HuH-7 (cell line): ENCODE measurements around the gene MRPL17.
"Not testable (repeated sequence)": the region's sequence is repeated elsewhere in the genome, so short reads cannot be mapped to it uniquely, and the experiment has no call there.

Experiments used
- DNase-seq: peaks from one replicate; pipeline ENCODE4 v3.0.0; 2011; ENCODE audit warnings: low spot score

MRPL17 gene

DNA sequence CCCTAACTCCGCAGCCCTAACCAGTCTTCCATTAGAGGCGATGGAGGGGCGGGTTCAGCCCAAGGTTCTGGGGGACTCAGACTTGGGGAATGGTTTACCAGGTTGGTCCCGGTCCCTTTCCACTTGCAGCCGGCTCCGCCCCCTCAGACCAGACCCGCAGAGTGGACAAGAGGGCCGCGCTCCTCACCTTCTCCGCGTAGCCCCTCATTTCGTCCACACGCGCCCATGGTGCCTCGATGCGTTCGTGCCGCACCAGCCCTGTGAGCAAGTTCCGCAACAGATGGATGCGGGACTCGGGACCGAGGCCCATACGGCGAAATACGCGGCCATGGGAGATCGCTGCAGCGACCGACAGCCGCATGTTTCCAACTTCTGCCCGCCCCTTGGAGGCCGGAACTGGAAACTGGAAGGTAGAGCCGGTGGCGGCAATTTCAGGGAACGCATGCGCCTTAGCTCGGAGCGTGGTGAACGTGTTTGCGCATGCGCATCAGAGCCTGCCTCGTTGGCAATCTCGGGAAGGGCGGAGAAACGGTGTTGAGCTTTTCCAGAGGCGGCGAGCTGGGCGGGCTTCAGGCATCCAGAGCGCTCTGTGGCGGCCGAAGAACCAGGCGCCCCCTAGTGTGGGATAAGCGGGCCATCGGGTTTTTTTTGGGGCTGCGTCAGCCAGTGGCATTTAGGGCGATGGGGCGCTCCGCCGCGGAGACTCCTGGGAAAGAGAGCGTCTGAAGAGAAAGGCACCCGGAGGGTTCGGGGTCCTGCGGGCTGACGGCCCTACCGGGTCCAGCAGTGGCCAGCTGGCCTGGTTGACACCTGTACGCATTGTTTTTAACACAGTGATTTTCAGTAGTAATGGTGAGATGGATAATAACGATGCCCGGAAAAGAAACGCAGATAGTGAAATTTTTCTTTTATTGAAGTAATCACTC lies at the start of gene MRPL17:
Gene MRPL17, minus strand, starts transcription at position 405 of the 926 bp plus-strand sequence. Its CDS starts 44 bp downstream, at position 361.
- DNase-seq, result peak; percentile 93

- no peak for DNase-seq
Observed at GRCh38 chr11:6727971-6728760, 45.0 kb upstream of the MRPL17 start.

GRCh38 chr11:6725386-6725896 lies 42.3 kb upstream of the MRPL17 start:
- DNase-seq, result no peak

DNA sequence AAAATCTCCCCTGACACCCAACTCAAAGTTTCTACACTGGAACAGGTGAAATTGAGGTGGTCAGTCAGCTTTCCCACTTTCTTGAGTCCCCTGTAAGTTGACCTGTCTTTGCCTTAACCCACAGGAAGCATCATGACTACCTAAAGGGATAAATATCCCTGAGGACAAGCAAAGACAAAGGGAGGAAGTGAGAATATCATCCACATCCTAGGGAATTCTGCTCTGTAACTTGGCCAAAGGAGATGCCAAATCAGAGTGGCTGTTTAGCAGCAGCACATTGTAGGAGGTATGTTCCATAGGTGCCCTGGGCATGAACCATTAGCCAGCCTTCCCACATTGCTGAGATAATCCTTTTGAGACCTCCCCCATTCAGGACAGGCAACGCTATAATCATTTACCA lies 40.9 kb upstream of the MRPL17 start:
- no peak for DNase-seq

GRCh38 chr11:6721343-6721742 lies 38.2 kb upstream of the MRPL17 start:
- DNase-seq, result no peak

DNA sequence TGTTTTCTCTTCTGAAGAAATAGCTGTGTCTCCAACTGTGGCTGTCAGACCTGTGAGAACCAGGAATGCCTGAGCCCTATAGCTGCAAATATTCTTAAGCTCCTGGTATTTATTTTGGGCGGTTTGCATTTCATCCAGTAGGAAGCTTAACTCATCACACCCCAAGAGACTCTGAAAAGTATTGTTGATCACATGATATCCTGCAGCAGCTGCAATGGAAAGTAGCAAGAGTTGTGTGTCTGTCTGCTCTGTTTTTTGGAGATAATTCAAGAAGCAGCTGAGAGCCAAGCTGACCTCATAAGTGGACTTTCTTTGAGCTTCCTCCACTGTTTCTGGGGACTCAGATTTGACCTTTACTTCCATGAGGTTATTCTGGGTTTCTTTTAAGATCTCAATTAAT lies 36.4 kb upstream of the MRPL17 start:
- no peak for DNase-seq

DNA sequence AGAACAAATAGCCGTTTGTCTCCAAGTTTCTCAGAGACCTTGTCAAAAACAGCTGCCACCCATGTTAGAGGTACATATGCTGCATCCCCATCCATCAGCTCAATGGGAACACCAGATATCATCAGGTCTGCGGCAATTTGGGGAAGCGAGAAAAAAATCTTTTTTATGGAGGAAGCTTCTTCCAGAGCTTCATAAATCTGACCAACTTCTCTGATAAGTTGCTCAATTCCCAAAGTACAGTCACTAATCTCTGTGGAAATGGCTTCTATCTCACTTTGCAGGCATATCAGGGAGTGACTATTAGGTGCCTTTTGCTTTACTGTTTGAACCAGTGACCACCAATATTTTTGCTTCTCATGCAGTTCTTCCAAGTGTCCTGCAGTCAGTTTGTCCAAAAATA lies 34.3 kb upstream of the MRPL17 start:
- DNase-seq, result no peak

- not testable (repeated sequence) for DNase-seq
Observed at GRCh38 chr11:6711552-6711951, 28.4 kb upstream of the MRPL17 start.

DNA sequence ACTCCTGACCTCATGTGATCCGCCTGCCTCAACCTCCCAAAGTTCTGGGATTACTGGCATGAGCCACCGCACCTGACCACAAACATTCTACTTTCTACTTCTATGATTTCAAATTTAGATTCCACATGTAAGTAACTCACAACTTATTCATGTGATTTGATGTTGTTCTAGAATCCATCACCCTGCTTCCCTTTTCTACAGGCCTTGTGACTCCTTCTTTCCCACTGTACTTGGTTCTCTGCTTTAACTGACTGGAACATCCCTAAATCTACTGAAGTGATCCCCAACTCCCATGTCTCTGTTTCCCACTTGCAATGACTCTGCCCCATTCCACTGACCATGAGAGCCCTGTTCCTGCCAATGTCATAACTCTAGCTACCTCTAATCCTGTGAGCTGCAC lies 25.7 kb upstream of the MRPL17 start:
- DNase-seq, result no peak

DNA sequence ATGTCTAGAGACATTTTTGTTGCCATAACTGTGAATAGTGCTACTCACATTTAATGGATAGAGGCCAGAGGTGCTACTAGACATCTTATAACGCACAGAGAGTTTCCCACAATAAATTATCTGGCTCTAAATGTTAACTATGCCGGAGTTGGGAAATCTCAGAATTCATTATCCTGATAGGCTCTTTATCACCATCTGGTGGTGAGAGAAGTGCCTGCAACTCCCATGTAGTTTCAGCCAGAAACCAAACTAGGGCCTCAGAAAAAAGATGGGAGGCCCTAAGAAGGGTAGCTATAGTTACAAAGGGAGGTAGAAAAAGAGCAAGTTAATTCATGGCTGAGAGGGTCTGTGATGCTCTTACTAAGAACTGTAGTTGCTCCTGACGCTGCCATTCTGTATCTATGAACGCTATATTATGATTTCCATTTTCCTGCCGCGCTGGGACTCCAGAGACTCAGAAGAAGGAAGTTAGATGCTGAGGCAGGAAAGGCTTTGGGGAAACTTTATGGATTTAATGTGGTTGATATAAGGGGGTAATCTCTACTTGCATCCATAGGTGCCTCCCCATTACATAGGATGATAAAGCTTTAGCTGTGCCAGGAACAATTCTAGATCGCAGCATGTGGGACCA lies 22.9 kb upstream of the MRPL17 start:
- peak; percentile 39 for DNase-seq

- DNase-seq, result peak; percentile 40
Observed at GRCh38 chr11:6703247-6704063, 20.3 kb upstream of the MRPL17 start.

- DNase-seq, result not testable (repeated sequence)
Observed at GRCh38 chr11:6701955-6702354, 18.8 kb upstream of the MRPL17 start.

GRCh38 chr11:6695377-6695776 lies 12.2 kb upstream of the MRPL17 start:
- no peak for DNase-seq

GRCh38 chr11:6694229-6694535 lies 11.0 kb upstream of the MRPL17 start:
- no peak for DNase-seq

DNA sequence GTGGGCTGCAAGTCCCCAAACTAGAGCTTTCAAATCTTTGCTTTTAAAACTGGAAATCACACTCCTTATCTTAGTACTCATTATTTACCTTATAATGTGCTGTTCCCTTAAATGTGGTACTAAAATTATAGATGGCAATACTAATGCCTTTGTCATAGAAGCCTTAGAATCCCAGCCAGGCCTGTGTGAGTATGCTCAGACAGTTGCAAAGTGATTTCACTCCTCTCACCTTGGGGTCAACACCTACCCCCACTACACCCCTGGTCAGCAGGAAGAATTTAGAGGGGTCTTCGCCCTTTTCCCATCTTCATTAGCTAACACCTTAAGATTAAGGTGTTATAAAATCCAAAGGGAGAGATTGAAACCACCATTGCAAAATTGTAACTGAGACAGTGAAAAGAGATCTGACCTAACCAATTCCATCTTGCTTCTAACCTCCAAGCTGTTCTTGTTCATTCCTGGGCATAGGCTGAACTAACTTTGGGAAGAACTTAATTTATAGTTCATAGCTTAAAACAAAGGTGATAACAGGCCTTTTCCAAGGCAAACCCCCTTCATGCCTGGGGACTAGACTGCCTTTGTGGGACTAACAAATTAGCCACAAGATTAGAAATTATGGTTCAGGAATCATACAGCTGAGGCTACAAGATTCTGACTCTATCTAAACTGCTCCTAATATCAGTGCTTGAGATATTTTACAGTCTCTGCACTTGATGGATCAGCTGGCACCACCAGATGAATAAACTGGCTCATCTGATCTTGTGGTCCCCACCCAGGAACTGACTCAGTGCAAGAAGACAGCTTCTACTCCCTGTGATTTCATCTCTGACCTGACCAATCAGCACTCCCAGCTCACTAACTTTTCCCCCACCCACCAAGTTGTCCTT lies 10.4 kb upstream of the MRPL17 start:
- DNase-seq, result no peak

DNA sequence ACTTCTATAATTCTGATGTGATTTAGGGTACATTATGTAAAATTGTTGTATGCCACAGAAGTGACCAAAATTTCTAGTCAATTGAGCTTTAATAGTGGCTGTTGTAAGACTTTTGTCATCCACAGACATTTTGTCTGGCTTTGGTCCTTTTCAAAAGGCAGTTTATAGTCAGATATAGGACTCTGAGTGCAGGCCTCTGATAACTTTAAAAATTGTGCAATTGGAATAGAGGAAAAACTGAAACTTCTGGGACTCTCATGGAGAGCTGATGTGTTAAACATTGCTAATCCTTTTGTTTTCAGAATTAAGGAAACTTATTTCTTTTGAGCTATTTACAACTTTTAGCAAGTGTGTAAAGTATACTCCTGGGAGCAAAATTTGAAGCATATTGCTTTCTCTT lies 9.0 kb upstream of the MRPL17 start:
- no peak for DNase-seq

DNA sequence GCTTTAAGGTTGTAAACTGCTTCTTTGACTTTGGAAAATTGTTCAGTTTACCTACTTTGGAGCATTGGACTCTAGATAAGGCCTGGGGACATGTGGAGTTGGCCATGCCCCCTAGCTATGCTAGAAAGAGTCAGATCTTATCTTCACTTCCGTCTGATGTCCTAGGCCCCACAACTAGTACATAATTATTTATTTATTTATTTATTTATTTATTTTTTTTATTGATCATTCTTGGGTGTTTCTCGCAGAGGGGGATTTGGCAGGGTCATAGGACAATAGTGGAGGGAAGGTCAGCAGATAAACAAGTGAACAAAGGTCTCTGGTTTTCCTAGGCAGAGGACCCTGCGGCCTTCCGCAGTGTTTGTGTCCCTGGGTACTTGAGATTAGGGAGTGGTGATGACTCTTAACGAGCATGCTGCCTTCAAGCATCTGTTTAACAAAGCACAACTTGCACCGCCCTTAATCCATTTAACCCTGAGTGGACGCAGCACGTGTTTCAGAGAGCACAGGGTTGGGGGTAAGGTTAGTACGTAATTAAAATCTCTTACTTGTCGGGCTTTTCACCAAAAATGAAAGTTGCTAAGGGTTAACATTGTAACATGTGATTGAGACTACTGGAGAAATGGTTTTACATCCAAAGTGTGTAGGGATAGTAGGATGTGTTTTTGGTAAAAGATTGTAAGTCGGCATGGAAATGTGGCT lies 7.4 kb upstream of the MRPL17 start:
- DNase-seq, result not testable (repeated sequence)

- DNase-seq, result no peak
Observed at GRCh38 chr11:6687876-6688275, 4.7 kb upstream of the MRPL17 start.

GRCh38 chr11:6686006-6686405 lies 2.9 kb upstream of the MRPL17 start:
- DNase-seq, result no peak

DNA sequence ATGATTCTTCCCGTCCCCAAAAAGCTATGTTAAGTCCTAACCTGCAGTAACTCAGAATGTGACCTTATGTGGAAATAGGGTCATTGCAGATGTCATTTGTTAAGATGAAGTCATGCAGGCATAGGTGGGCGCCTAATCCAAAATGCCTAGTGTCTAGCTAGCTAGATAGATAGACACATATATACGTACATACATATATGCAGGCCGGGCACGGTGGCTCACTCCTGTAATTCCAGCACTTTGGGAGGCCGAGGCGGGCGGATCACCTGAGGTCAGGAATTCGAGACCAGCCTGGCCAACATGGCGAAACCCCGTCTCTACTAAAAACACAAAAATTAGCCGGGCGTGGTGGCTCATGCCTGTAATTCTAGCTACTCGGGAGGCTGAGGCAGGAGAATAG lies 928 bp upstream of the MRPL17 start:
- not testable (repeated sequence) for DNase-seq
